ENCODE measurements around the gene TGFBR3L.
A peak's percentile ranks its signal among the peaks of the same experiment; 100 is the strongest.

The TGFBR3L gene

DNA sequence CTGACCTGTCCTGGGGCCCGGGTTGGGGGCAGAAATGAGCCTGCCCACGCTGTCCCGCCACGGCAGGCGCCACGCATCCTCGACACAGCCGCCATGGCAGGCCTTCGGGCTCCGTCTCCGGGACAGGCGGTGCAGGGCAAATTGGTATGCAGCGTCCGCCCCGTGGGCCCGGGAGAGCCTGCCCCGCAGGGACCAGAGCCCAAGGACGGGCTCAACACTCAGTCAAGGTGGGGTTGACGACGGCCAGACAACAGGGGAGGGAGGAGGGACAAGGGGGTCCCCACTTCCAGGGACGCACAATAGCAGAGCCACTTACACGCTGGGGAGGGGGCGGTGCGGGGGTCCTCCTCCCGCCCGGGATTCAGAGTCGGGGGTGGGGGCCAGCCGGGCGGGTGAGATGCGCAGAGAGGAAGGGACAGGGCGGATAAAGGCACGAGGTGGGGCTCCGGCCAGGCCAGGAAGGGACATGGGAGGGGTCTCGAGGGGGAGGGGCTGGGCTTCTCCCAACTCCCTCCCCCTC lies 10.1 kb downstream of the TGFBR3L start:
- no peak overlapping the region; the same call in 1 of the 2 replicates for H3K4me3 ChIP-seq (ENCODE audit: low read depth, low read length)

DNA sequence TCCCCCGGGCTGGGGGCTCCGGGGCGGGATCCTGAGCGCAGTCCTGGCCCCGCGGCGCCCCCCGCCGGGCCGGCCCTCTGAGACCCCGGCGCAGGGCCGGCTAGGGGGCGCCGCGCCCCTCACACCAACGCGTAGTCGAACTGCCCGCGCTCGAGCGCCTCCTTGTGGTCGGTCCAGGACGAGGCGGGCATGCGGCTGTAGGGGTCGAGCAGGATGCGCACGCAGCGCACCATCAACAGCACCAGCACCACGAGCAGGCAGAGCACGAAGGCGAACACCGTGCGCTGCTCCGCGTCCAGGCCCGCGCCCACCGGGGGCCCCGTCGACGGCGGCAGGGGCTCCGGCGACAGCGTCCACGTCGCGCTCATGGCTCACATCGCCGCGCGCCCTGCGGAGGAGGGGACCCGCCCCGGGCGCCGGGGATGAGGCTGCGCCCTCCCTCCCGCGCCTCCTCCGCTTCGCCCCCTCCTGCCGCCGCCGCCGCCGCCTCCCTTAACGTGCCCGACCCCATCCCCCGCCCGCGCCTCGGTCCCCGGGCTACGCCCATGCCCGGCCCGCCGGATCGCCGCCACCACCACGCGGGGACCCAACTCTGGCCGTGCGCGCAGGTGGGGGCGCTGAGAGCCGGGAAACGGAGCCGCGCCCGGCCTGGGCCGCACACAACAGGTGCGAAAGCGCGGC lies 10.7 kb downstream of the TGFBR3L start:
- TF ChIP-seq, protein P1, sequence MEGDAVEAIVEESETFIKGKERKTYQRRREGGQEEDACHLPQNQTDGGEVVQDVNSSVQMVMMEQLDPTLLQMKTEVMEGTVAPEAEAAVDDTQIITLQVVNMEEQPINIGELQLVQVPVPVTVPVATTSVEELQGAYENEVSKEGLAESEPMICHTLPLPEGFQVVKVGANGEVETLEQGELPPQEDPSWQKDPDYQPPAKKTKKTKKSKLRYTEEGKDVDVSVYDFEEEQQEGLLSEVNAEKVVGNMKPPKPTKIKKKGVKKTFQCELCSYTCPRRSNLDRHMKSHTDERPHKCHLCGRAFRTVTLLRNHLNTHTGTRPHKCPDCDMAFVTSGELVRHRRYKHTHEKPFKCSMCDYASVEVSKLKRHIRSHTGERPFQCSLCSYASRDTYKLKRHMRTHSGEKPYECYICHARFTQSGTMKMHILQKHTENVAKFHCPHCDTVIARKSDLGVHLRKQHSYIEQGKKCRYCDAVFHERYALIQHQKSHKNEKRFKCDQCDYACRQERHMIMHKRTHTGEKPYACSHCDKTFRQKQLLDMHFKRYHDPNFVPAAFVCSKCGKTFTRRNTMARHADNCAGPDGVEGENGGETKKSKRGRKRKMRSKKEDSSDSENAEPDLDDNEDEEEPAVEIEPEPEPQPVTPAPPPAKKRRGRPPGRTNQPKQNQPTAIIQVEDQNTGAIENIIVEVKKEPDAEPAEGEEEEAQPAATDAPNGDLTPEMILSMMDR (IDR thresholded peaks at IDR 0.05; ENCODE audit: low read depth, low read length), result peak; percentile 76
- H3K4me3 ChIP-seq (ENCODE audit: low read depth, low read length), result peak overlapping the region; percentile 46

More for the DNA sequence above, 10.1 kb downstream of the TGFBR3L start:
- TF ChIP-seq, protein P1 (IDR thresholded peaks at IDR 0.05; ENCODE audit: low read depth, low read length), result no peak

DNA sequence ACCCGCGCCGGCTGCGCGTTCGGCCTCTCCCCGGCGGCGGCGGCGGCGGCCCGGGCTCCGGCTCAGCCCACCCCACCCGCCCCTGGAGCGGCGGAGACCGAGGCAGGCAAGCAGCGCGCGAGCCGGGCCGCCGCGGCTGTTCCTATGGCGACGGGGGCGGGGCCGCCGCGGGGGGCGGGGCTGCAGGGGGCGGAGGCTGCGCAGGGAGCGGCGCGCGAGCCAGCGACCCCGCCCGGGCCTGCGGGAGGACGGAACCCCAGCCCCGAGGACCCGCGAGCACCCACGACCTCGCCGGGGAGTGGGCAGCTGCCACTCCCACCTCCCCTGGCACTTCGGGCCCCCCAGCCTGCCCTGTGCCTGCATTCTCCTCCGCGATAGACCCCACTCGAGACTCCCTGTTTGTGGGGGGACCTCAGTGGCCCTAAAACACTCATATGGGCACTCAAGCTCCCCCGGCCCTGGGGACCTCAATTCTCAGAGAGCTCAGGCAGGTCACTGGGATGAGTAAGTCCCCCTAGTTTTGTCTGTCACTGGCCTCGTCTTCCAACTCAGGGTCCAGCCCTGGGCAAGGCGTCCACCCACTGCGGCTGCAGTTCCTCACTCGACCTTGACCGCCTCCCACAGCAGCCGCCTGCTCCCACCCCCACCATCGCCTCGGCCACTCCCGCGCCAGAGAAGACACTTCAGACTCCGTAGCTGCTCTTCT lies 11.5 kb downstream of the TGFBR3L start, which contains the start of gene CTXN1:
Gene CTXN1 (minus strand): TSS at position 115 of the 706 bp plus-strand sequence. CDS start 597 bp downstream, outside the sequence.
- TF ChIP-seq, protein P1 (IDR thresholded peaks at IDR 0.05; ENCODE audit: low read depth, low read length), result 0 out of 2 replicates have a peak, but pooled peaks have one; percentile 5
- peak within 1 kb of the TSS; percentile 52 for H3K4me3 ChIP-seq (ENCODE audit: low read depth, low read length)

DNA sequence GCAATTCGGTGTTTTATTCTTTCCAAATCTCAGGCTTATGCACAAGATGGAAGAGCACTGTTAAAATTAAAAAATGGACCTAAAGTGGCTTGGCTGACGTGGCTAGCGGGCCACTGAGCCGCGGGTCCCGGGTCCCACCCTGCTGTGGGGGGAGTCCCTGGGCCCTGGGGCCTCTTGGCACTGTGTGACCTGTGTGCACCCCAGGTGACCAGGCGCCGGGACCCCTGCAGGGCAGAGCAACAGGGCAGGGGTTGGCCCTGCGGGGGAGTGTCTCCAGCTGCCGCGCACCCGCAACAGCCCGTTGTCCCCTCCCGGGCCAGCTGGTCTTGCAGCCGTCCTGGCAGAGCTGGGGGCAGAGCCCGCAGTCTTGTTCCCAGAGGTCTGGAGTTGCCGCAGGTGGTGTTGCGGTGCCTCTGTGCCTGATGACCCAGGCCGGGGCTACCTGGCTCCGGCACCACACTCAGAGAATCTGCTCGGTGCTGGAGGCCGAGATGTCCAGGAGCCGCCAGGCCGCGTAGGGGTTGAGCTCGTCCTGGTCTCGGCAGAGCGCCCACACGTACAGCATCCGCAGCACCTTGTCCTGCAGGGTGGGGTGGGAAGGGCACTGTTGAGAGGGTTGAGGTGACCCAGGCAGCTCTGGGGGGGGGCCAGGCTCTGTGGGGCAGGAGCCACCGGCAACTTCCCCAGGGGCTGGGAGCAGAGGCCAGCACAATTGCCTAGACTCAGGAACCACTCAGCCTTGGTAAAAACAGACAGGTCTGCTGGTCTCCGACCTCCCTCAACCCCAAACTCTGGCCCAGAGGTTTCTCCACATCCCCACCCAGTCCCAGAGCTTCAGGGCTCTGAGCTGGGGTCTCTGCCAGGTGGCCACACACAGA lies 12.3 kb downstream of the TGFBR3L start:
- TF ChIP-seq, protein P1 (IDR thresholded peaks at IDR 0.05; ENCODE audit: low read depth, low read length), result no peak
- H3K4me3 ChIP-seq (ENCODE audit: low read depth, low read length), result no peak overlapping the region

DNA sequence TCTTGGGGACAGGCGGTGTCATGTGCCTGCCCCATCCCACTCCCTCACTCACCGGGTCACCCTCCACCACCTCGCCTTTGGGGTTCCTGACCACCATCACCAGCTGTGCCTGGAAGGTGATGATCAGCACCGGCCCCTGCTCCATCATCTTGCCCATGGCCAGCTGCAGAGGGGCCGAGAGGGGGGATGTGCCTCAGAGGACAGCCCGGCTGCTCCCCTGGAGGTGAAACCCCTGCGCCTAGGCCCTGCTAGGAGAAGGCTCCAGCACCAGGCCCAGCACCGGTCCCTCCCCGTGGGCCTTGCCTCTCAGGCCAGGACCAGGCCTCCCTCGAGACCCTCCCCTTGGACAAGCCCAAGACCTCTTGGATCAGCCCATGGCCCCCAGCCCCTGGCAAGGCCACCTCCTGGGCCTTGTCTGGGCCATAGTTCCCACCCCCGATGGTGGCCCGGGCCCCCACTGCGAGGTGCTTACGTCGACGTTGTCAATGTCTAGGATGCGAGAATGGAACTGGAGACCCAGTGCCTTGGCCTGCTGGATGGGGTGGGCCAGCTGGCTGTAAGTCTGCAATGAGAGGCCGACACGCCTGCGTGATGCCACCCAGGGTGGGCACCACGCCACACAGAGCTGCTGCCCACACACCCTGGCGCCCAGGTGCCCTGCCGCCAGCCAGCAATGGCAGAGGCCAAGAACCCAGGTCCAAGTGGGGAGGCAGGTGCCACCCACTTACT lies 13.1 kb downstream of the TGFBR3L start:
- TF ChIP-seq, protein P1 (IDR thresholded peaks at IDR 0.05; ENCODE audit: low read depth, low read length), result no peak
- H3K4me3 ChIP-seq (ENCODE audit: low read depth, low read length), result no peak overlapping the region

DNA sequence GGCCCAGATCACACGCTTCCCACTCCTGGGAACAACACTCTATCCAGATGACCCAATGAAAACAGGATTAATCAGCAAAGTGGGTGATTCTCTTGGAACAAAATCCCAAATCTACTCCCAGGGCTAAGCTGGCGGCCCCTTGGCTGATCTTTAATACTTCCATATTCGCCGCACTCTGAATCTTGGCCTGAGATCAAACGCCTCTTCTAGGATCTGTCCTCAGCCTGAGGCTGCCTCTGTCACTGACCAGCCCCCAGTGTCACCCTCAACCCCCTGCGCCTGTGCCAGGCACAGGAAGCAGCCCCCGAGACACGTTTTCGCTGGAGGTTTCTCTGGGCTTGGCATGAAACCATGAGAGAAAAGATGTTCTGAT lies 13.7 kb downstream of the TGFBR3L start:
- TF ChIP-seq, protein P1 (IDR thresholded peaks at IDR 0.05; ENCODE audit: low read depth, low read length), result no peak

More for the DNA sequence above, 13.7 kb downstream of the TGFBR3L start:
- H3K4me3 ChIP-seq (ENCODE audit: low read depth, low read length), result no peak overlapping the region
